Mesendoderm (in vitro differentiated cells): ENCODE data around the gene KTN1.

ENCODE experiments used
- DNase-seq: peaks from one replicate; pipeline ENCODE4 v3.0.0; 2013
- H2AK5ac ChIP-seq: 2 replicates; pipeline ENCODE4 v1.6.1; 2013; ENCODE audit warnings: low read length, inconsistent platforms
- H2BK120ac ChIP-seq: 2 replicates; pipeline ENCODE4 v1.6.1; 2013; ENCODE audit warnings: low read depth, mild to moderate bottlenecking, low read length, moderate library complexity, mixed read lengths
- H2BK15ac ChIP-seq: replicated peaks from 2 replicates; pipeline ENCODE4 v1.6.1; 2013; ENCODE audit warnings: low read depth, mild to moderate bottlenecking, moderate library complexity
- H2BK5ac ChIP-seq: 2 replicates; pipeline ENCODE4 v1.6.1; 2013; ENCODE audit warnings: low read length, inconsistent platforms
- H3K18ac ChIP-seq: 2 replicates; pipeline ENCODE4 v1.6.1; 2013; ENCODE audit warnings: mild to moderate bottlenecking, low read length, mixed read lengths
- H3K23ac ChIP-seq: one replicate; pipeline ENCODE4 v1.6.1; 2013; ENCODE audit warnings: low read length
- H3K27ac ChIP-seq: 2 replicates; pipeline ENCODE4 v1.5.1; 2013; ENCODE audit warnings: low read depth, mild to moderate bottlenecking, inconsistent platforms, low read length, moderate library complexity
- H3K27me3 ChIP-seq: 2 replicates; pipeline ENCODE4 v1.6.1; 2013; ENCODE audit warnings: low read length, control low read depth, mild to moderate bottlenecking, inconsistent platforms; ENCODE audit not compliant: insufficient read depth, poor library complexity
- H3K36me3 ChIP-seq: 2 replicates; pipeline ENCODE4 v1.6.1; 2013; ENCODE audit warnings: low read length, inconsistent platforms; ENCODE audit not compliant: control insufficient read depth, insufficient read depth
- H3K4ac ChIP-seq: one replicate; pipeline ENCODE4 v1.6.1; 2013; ENCODE audit warnings: low read depth, mild to moderate bottlenecking, low read length, moderate library complexity
- H3K4me1 ChIP-seq: 2 replicates; pipeline ENCODE4 v1.6.1; 2013; ENCODE audit warnings: low read depth, low read length, inconsistent platforms; ENCODE audit not compliant: control insufficient read depth
- H3K4me2 ChIP-seq: 2 replicates; pipeline ENCODE4 v1.6.1; 2013; ENCODE audit warnings: low read length
- H3K4me3 ChIP-seq: 2 replicates; pipeline ENCODE4 v1.5.1; 2013; ENCODE audit warnings: mild to moderate bottlenecking, low read length
- H3K56ac ChIP-seq: one replicate; pipeline ENCODE4 v1.6.1; 2013; ENCODE audit warnings: low read length
- H3K79me1 ChIP-seq: 2 replicates; pipeline ENCODE4 v1.6.1; 2013; ENCODE audit warnings: low read length, inconsistent platforms
- H3K79me2 ChIP-seq: 2 replicates; pipeline ENCODE4 v1.6.1; 2013; ENCODE audit warnings: mild to moderate bottlenecking, low read length; ENCODE audit not compliant: control insufficient read depth, insufficient read depth
- H3K9ac ChIP-seq: 2 replicates; pipeline ENCODE4 v1.6.1; 2013; ENCODE audit warnings: low read length, inconsistent platforms
- H4K5ac ChIP-seq: one replicate; pipeline ENCODE4 v1.6.1; 2013; ENCODE audit warnings: low read length
- H4K8ac ChIP-seq: one replicate; pipeline ENCODE4 v1.6.1; 2013; ENCODE audit warnings: low read depth, mild to moderate bottlenecking, control low read depth, low read length, moderate library complexity
- WGBS: extraction: QIAGEN DNeasy Blood & Tissue Kit; methylation state at CpG from one replicate; pipeline ENCODE4 v1.1.7; 2013; ENCODE audit warnings: low lambda C conversion rate, missing lambda C conversion rate; ENCODE audit not compliant: insufficient coverage; ENCODE audit errors: extremely low coverage; 5-methylcytosine and 5-hydroxymethylcytosine counted together

KTN1 gene

DNA sequence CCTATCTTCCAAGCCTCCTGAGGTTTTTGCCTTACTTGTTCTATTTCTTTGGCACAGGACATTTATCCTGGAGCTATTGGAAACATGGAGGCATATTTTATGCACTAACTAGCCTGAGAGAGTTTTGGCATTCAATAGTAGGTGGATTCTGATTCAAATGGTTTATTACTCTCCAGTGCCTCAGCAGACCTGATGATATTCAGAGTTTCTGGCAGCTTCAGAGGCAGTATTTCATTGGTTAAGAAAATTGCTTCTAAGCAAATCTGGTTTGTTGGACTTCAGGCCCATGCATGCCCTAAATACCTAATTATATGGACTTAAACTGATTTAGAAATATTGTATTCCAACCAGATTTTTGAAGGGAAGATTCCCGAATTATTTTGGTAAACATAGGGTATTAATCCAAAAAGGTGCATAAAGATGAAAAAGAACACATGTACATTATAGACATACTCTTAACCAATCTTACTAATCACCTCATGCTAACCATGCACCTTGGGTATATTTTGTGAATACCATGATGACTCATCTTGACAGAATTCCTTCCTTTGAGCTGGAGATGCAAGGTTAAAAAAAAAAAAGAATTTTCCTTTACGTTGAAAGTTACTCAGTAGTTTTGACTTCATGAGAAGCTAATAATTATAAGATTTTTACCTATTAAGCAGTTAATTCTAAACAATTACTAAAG, 44.3 kb upstream of the KTN1 start:
- no peak overlapping the region for H3K27ac ChIP-seq
- H4K8ac ChIP-seq, result no peak overlapping the region
- H3K56ac ChIP-seq, result no peak overlapping the region
- H3K27me3 ChIP-seq, result no peaks in the 10 kb centered on the region
- no peak overlapping the region for H3K4ac ChIP-seq
- no CpG with 5 or more reads among the region's 2 CpGs for WGBS
- no peak overlapping the region for H3K23ac ChIP-seq
- H2AK5ac ChIP-seq, result no peak overlapping the region
- H2BK120ac ChIP-seq, result no peak overlapping the region
- no peak overlapping the region for H2BK5ac ChIP-seq
- peak; percentile 18 for DNase-seq
- H3K79me2 ChIP-seq, result no peaks in the 10 kb centered on the region
- H3K4me2 ChIP-seq, result no peak overlapping the region
- no peak overlapping the region for H3K9ac ChIP-seq
- no peak overlapping the region for H4K5ac ChIP-seq
- no peaks in the 10 kb centered on the region for H3K4me1 ChIP-seq
- no peaks in the 10 kb centered on the region for H3K79me1 ChIP-seq
- H3K18ac ChIP-seq, result no peak overlapping the region
- no peak overlapping the region for H2BK15ac ChIP-seq
- no peak overlapping the region for H3K4me3 ChIP-seq
- no peaks in the 10 kb centered on the region for H3K36me3 ChIP-seq

DNA sequence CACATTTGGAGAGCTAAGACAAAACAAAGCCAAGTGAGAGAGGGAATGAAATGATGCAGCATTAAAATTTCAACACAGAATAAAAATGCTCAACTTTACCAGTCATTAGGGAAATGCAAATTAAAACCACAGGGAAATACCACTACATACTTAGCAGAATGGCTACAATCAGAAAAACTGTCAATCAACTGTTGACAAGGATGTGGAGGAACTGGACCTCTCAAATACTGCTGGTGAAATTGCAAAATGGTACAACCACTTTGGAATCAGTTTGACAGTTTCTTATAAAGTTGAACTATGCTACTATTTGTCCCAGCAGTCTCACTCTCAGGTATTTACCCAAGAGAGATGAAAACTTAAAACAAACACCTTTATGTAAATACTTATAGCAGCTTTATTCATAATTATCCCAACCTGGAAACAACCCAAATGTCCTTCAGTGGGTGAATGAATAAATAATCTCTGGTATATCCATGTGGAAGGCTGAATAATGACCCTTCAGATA, 43.8 kb upstream of the KTN1 start:
- H3K4me2 ChIP-seq, result no peak overlapping the region
- H4K5ac ChIP-seq, result no peak overlapping the region
- no peaks in the 10 kb centered on the region for H3K4me1 ChIP-seq
- no peak overlapping the region for H3K4ac ChIP-seq
- H3K79me1 ChIP-seq, result no peaks in the 10 kb centered on the region
- no peaks in the 10 kb centered on the region for H3K27me3 ChIP-seq
- no peak overlapping the region for H3K18ac ChIP-seq
- no peak overlapping the region for H2BK120ac ChIP-seq
- H2BK5ac ChIP-seq, result no peak overlapping the region
- H3K27ac ChIP-seq, result no peak overlapping the region
- H3K79me2 ChIP-seq, result no peaks in the 10 kb centered on the region
- H3K56ac ChIP-seq, result no peak overlapping the region
- H4K8ac ChIP-seq, result no peak overlapping the region
- peak; percentile 8 for DNase-seq
- H2AK5ac ChIP-seq, result no peak overlapping the region
- H3K36me3 ChIP-seq, result no peaks in the 10 kb centered on the region
- no peak overlapping the region for H3K23ac ChIP-seq
- H3K4me3 ChIP-seq, result no peak overlapping the region
- H3K9ac ChIP-seq, result no peak overlapping the region
- no peak overlapping the region for H2BK15ac ChIP-seq

DNA sequence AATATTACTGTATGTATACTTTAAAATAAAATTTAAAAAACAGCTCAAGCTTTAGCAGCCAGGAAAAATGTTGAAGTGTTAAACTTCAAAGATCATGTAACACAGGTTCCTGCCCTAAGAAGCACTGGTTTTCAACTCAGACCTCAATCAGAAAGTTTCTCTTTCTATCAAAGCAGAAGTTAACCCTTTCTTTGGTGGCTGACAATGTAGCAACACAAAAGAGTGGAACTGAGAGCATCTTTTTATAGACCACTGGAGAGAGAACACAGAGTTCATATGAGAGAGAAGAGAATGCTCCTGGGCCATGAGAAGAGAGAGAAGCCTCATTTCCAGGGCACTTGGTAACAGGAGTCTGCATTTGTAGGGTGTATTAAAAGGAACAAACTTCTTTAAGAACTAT, 42.2 kb upstream of the KTN1 start:
- Histone ChIP-seq H4K8ac (no peak overlapping the region), H2BK15ac (no peak overlapping the region), H3K36me3 (no peaks in the 10 kb centered on the region), H2BK5ac (no peak overlapping the region), H3K4me3 (no peak overlapping the region), H3K18ac (no peak overlapping the region), H3K4me1 (no peaks in the 10 kb centered on the region), H3K23ac (no peak overlapping the region), H3K4me2 (no peak overlapping the region), H3K9ac (no peak overlapping the region), H3K4ac (no peak overlapping the region), H2BK120ac (no peak overlapping the region), H3K79me2 (no peaks in the 10 kb centered on the region), H3K79me1 (no peaks in the 10 kb centered on the region), H3K56ac (no peak overlapping the region), H2AK5ac (no peak overlapping the region), H4K5ac (no peak overlapping the region), H3K27me3 (no peaks in the 10 kb centered on the region), H3K27ac (no peak overlapping the region)
- no peak for DNase-seq

DNA sequence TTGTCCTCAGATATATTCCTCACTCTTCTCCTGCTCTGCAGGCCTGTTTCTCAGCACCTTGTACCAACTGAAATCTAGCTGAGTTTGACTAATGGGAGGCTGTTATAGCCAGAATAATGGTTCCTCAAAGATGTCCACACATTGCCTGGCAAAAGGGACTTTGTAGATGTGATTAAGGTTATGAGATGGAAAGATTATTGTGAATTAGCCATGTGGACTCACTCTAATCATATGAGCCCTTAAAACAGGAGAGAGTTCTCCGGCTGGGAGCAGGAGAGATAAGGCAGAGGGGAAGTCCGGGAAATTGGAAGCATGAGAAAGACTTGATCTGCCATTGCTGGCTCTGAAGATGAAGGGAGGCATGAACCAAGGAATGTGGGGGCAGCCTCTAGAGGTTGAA, 40.0 kb upstream of the KTN1 start:
- DNase-seq, result no peak
- Histone ChIP-seq H2BK120ac (no peak overlapping the region), H3K18ac (no peak overlapping the region), H3K4me2 (no peak overlapping the region), H3K56ac (no peak overlapping the region), H2BK15ac (no peak overlapping the region), H3K9ac (no peak overlapping the region), H3K23ac (no peak overlapping the region), H3K27me3 (no peaks in the 10 kb centered on the region), H3K27ac (no peak overlapping the region), H4K8ac (no peak overlapping the region), H3K4ac (no peak overlapping the region), H3K4me3 (no peak overlapping the region), H3K4me1 (no peaks in the 10 kb centered on the region), H2AK5ac (no peak overlapping the region), H2BK5ac (no peak overlapping the region), H3K36me3 (no peaks in the 10 kb centered on the region), H3K79me2 (no peaks in the 10 kb centered on the region), H3K79me1 (no peaks in the 10 kb centered on the region), H4K5ac (no peak overlapping the region)
- WGBS, result no CpG with 5 or more reads among the region's 2 CpGs

DNA sequence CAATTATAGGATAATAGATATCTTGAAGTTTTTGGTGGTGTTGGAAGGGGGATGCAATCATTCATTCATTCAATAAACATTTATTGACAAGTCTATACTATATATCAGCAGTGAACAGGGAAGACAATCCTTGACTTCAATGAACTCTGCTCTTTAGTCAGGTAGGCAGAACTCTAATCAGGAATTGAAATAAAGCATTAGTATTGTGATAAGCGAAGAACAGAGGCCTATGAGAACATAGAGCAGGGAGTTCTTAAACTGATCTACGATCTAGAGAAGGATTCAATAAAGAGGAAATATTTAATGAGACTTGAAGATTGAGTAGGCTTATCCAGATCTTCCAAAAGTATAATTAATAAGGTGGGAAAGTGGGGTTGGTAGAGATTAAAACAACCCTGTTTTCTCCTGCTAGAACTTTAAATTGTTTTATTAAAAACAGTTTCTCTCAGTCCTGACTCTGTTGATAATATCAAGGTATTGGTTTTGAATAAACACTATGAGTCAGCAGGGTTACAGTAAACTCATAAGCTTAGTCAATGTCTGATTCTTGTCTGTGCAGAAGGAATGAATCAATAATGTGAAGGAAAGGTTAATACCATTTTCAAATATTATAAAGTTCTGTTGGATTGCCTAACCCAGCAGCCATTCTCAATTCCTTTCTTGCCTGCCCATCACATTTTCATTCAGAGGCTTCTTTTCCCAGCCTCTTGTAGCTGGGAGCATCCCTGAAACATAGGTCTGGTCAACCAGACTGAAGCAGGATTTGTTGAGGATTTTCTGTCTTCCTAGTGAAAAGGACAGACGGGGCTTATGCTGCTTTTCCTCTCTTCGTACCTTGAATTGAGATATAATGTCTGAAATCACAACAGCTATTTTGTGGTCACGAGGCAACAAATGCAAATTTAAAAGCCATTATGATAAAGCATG, 38.9 kb upstream of the KTN1 start:
- H3K4me3 ChIP-seq, result no peak overlapping the region
- no peak overlapping the region for H2BK5ac ChIP-seq
- H3K27ac ChIP-seq, result no peak overlapping the region
- no peak overlapping the region for H3K4me2 ChIP-seq
- no peak overlapping the region for H3K56ac ChIP-seq
- no peak overlapping the region for H2AK5ac ChIP-seq
- DNase-seq, result no peak
- no peak overlapping the region for H3K4ac ChIP-seq
- no peaks in the 10 kb centered on the region for H3K79me1 ChIP-seq
- H3K18ac ChIP-seq, result no peak overlapping the region
- no peaks in the 10 kb centered on the region for H3K4me1 ChIP-seq
- H2BK15ac ChIP-seq, result no peak overlapping the region
- H4K8ac ChIP-seq, result no peak overlapping the region
- H3K79me2 ChIP-seq, result no peaks in the 10 kb centered on the region
- H3K27me3 ChIP-seq, result no peaks in the 10 kb centered on the region
- no peak overlapping the region for H2BK120ac ChIP-seq
- H3K23ac ChIP-seq, result no peak overlapping the region
- no CpG with 5 or more reads among the region's 5 CpGs for WGBS
- H3K36me3 ChIP-seq, result no peaks in the 10 kb centered on the region
- no peak overlapping the region for H4K5ac ChIP-seq
- no peak overlapping the region for H3K9ac ChIP-seq
